Keratinocyte (primary cell): Measurements from ENCODE around the gene B3GALT6.

Experiments
- EZH2 ChIP-seq: IDR thresholded peaks from one replicate; pipeline ENCODE4 v1.6.1; 2012; ENCODE audit warnings: inconsistent platforms, mild to moderate bottlenecking, low read length, moderate library complexity
- TF ChIP-seq, protein P1 (sequence below), 3 experiments: IDR thresholded peaks in 1 of 3; conservative IDR thresholded peaks in 1 of 3; optimal IDR thresholded peaks in 1 of 3; 2 replicates in 2 of 3; 3 replicates in 1 of 3; pipeline versions ENCODE3 to v1.5.1; 2011; ENCODE audit warnings: low read length in 3 of 3, mild to moderate bottlenecking in 3 of 3, moderate library complexity in 2 of 3, control low read depth in 1 of 3, inconsistent platforms in 1 of 3; ENCODE audit not compliant: insufficient read depth in 2 of 3; ENCODE audit errors: extremely low read depth in 1 of 3

DNA sequence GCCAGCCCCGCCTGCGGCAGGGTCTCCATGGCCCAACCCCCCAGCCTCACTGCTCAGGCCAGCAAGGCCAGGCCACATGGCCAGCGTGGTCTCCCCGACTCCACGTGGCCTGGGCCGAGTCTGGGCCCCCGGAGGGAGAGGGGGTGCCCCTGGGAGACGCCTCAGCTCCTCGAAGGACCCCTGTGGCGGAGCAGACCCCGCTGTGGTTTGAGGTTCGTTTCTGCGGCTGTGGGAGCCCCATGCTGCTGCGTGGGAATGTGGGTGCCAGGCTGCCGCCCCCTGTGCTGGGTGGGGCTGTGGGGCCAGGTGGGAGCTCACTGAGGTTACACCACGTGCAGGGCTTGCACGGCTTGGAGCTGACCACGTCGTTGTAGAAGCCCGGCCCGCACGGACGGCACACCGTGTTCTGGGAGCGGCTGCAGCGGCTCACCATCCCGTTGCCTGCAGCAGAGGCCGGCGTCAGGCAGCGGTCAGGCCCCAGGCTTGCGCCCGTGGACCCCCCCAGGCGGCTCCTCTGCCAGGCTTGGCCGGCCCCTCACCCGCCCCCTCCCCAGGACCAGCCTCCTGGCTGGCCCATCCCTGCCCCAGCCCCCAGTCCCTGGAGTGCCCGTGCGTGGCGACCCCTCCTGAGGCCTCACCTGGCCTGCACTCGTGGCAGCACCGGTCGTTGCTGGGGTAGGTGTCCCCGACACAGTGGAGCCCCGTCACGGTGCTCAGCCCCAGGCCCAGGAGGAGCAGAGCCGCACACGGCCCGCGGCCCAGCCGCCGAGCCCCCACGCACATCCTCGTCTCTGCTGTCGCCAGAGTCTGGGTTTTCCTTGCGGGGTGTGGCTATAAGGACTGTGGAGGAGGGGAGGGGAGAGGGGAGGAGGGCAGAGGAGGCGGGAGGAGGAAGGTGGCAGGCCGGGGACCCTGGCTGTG lies 18.4 kb upstream of the B3GALT6 start, which contains the start of gene TNFRSF4:
- TF ChIP-seq, protein P1, sequence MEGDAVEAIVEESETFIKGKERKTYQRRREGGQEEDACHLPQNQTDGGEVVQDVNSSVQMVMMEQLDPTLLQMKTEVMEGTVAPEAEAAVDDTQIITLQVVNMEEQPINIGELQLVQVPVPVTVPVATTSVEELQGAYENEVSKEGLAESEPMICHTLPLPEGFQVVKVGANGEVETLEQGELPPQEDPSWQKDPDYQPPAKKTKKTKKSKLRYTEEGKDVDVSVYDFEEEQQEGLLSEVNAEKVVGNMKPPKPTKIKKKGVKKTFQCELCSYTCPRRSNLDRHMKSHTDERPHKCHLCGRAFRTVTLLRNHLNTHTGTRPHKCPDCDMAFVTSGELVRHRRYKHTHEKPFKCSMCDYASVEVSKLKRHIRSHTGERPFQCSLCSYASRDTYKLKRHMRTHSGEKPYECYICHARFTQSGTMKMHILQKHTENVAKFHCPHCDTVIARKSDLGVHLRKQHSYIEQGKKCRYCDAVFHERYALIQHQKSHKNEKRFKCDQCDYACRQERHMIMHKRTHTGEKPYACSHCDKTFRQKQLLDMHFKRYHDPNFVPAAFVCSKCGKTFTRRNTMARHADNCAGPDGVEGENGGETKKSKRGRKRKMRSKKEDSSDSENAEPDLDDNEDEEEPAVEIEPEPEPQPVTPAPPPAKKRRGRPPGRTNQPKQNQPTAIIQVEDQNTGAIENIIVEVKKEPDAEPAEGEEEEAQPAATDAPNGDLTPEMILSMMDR (optimal IDR thresholded peaks at IDR 0.05 in 1 of 3, IDR thresholded peaks at IDR 0.05 in 1 of 3, conservative IDR thresholded peaks at IDR 0.05 in 1 of 3; ENCODE audit: extremely low read depth in 1 of 3, insufficient read depth in 2 of 3, low read length in 3 of 3) = no peak
- TF ChIP-seq EZH2 = no peak
